Panc1 (cell line): Measurements from ENCODE around the gene ZC3H18. TPM values are rescaled to one million over a fixed set of nuclear protein-coding genes. Genes with fewer than 3 reads are reported as not detected.

Experiments used
- ATAC-seq: fragments of 200-7000 bp; cut with Tn5 transposase; 2 replicates; pipeline ENCODE4 v1.9.1; 2020; ENCODE audit warnings: mild to moderate bottlenecking, moderate library complexity
- BruUV-seq: library from RNA; stranded (reverse); fragments of 400-500 nt; replicated peaks from 2 replicates; lab custom pipeline; 2021; lab: Mats Ljungman, UMichigan
- CTCF ChIA-PET: fragments of 300-600 bp; sonication (Branson Sonifier 250); formaldehyde crosslinking; loops from one replicate; lab custom pipeline; 2022; ENCODE audit warnings: antibody characterized with exemption; lab: Charles Lee
- POLR2A ChIA-PET: fragments of 300-600 bp; sonication (Branson Sonifier 250); formaldehyde crosslinking; loops from one replicate; lab custom pipeline; 2022; ENCODE audit warnings: antibody characterized with exemption; lab: Charles Lee
- DNase-seq: peaks from one replicate; pipeline ENCODE4 v3.0.0-alpha.2; 2010; ENCODE audit warnings: low read depth, low spot score
- H3K27ac ChIP-seq: 2 replicates; pipeline ENCODE4 v1.5.1; 2011; ENCODE audit warnings: mild to moderate bottlenecking, low read length, inconsistent platforms
- H3K27me3 ChIP-seq: fragments of 200-500 bp; sonication (Bioruptor generic); 2 replicates; pipeline ENCODE4 v1.6.0; 2014; ENCODE audit warnings: low read length, inconsistent platforms; ENCODE audit not compliant: control insufficient read depth, insufficient read depth
- H3K36me3 ChIP-seq: fragments of 200-500 bp; sonication (Bioruptor generic); 2 replicates; pipeline ENCODE4 v1.5.1; 2014; ENCODE audit warnings: inconsistent platforms, mild to moderate bottlenecking, low read length, moderate library complexity; ENCODE audit not compliant: control insufficient read depth, insufficient read depth
- H3K4me1 ChIP-seq: 2 replicates; pipeline ENCODE4 v1.5.1; 2011; ENCODE audit warnings: inconsistent platforms, mild to moderate bottlenecking, low read length, moderate library complexity; ENCODE audit not compliant: control insufficient read depth, insufficient read depth
- H3K4me3 ChIP-seq, 2 experiments: 2 replicates each; pipeline ENCODE4 v1.5.1; 2011 to 2012; ENCODE audit warnings: low read depth in 2 of 2, low read length in 2 of 2, mild to moderate bottlenecking in 2 of 2, inconsistent platforms in 1 of 2, moderate library complexity in 1 of 2
- H3K9me3 ChIP-seq: fragments of 200-500 bp; sonication (Bioruptor generic); 2 replicates; pipeline ENCODE4 v1.5.1; 2014; ENCODE audit warnings: low read depth, mild to moderate bottlenecking, inconsistent platforms, low read length, moderate library complexity; ENCODE audit not compliant: control insufficient read depth, insufficient read depth
- POLR2AphosphoS5 ChIP-seq: IDR thresholded peaks from 2 replicates; pipeline ENCODE4 v1.6.1; 2012; ENCODE audit warnings: mild to moderate bottlenecking, low read depth, low read length, moderate library complexity
- SIN3A ChIP-seq: IDR thresholded peaks from 2 replicates; pipeline ENCODE4 v1.6.1; 2012; ENCODE audit warnings: low read depth, mild to moderate bottlenecking, low read length, moderate library complexity, borderline replicate concordance; ENCODE audit not compliant: insufficient read depth
- TCF7L2 ChIP-seq: IDR thresholded peaks from 2 replicates; pipeline ENCODE4 v1.6.1; 2011; ENCODE audit warnings: mild to moderate bottlenecking, low read depth, low read length, inconsistent platforms
- in situ Hi-C: cut with HindIII; loops from 2 replicates; pipeline ENCODE4 v1.10.0; 2016; ENCODE audit warnings: low sequenced_read_pairs, low pct_unique_long_range_greater_than_20kb
- intact Hi-C: fragments of 100-400 bp; cut with micrococcal nuclease; formaldehyde crosslinking; loops from one replicate; pipeline ENCODE4 v1.10.0; 2022; ENCODE audit not compliant: unreplicated experiment
- total RNA-seq: library from RNA; stranded (reverse); gene quantifications from one replicate; pipeline ENCODE4 v1.2.1, GENCODE V29; 2021; ENCODE audit not compliant: unreplicated experiment
- TF ChIP-seq, protein P1 (sequence below), 2 experiments: IDR thresholded peaks; 2 replicates each; pipeline ENCODE4 v1.6.1; 2011 to 2012; ENCODE audit warnings: low read depth in 2 of 2, control low read depth in 1 of 2, low read length in 1 of 2, mild to moderate bottlenecking in 1 of 2, moderate library complexity in 1 of 2; ENCODE audit not compliant: insufficient read depth in 1 of 2
- TF ChIP-seq, protein P2 (sequence below): fragments of 450-650 bp; IDR thresholded peaks from 2 replicates; pipeline ENCODE4 v1.5.1; 2017; ENCODE audit warnings: mild to moderate bottlenecking

ZC3H18 gene
- total RNA-seq, 1 experiment from 2014 or later = 45.9 TPM

DNA sequence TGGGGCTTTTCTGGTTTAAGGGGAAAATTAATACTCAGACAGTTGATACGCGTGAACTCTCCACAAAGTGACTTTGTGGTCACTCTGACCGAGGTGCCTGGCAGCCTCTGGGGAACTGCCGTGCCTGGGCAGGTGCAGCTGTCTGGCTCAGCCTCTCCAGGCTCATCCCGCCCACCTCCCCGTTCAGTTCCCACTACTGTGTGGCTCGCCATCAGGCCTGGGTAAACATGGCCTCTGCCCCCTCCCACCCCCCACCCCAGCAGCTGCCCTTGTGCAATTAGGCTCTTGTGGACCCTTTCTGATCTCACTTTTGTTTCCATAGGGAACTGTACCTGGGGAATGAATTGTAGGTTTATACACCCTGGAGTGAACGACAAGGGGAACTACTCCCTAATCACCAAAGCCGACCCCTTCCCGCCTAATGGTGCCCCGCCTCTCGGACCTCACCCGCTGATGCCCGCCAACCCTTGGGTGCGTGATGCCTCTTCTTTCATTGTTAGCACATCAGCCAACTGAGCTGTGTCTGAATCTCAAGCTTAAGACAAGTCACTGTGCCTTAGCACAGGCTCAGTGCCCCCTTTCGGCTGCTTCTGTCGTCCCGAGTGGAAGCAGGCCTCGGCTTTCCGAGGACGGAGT lies 27.8 kb downstream of the ZC3H18 start:
- H3K27me3 ChIP-seq = no peaks in the 10 kb centered on the region
- H3K4me1 ChIP-seq = no peaks in the 10 kb centered on the region
- intact Hi-C loops = no loop called here
- H3K4me3 ChIP-seq = no peak overlapping the region
- H3K9me3 ChIP-seq = no peaks in the 10 kb centered on the region
- no TSS peak for BruUV-seq
- in situ Hi-C loops = no loop called here
- H3K36me3 ChIP-seq = peaks cover 2% of the 10 kb centered on the region; the same call in 1 of the 2 replicates
- ATAC-seq (no peak), DNase-seq (no peak)
- no peak for TF ChIP-seq TCF7L2
- TF ChIP-seq, protein P1, sequence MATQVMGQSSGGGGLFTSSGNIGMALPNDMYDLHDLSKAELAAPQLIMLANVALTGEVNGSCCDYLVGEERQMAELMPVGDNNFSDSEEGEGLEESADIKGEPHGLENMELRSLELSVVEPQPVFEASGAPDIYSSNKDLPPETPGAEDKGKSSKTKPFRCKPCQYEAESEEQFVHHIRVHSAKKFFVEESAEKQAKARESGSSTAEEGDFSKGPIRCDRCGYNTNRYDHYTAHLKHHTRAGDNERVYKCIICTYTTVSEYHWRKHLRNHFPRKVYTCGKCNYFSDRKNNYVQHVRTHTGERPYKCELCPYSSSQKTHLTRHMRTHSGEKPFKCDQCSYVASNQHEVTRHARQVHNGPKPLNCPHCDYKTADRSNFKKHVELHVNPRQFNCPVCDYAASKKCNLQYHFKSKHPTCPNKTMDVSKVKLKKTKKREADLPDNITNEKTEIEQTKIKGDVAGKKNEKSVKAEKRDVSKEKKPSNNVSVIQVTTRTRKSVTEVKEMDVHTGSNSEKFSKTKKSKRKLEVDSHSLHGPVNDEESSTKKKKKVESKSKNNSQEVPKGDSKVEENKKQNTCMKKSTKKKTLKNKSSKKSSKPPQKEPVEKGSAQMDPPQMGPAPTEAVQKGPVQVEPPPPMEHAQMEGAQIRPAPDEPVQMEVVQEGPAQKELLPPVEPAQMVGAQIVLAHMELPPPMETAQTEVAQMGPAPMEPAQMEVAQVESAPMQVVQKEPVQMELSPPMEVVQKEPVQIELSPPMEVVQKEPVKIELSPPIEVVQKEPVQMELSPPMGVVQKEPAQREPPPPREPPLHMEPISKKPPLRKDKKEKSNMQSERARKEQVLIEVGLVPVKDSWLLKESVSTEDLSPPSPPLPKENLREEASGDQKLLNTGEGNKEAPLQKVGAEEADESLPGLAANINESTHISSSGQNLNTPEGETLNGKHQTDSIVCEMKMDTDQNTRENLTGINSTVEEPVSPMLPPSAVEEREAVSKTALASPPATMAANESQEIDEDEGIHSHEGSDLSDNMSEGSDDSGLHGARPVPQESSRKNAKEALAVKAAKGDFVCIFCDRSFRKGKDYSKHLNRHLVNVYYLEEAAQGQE (IDR thresholded peaks at IDR 0.05; ENCODE audit: insufficient read depth in 1 of 2, low read depth in 2 of 2, low read length in 1 of 2) = no peak
- TF ChIP-seq SIN3A = no peak
- TF ChIP-seq, protein P2, sequence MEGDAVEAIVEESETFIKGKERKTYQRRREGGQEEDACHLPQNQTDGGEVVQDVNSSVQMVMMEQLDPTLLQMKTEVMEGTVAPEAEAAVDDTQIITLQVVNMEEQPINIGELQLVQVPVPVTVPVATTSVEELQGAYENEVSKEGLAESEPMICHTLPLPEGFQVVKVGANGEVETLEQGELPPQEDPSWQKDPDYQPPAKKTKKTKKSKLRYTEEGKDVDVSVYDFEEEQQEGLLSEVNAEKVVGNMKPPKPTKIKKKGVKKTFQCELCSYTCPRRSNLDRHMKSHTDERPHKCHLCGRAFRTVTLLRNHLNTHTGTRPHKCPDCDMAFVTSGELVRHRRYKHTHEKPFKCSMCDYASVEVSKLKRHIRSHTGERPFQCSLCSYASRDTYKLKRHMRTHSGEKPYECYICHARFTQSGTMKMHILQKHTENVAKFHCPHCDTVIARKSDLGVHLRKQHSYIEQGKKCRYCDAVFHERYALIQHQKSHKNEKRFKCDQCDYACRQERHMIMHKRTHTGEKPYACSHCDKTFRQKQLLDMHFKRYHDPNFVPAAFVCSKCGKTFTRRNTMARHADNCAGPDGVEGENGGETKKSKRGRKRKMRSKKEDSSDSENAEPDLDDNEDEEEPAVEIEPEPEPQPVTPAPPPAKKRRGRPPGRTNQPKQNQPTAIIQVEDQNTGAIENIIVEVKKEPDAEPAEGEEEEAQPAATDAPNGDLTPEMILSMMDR = no peak
- no peak for TF ChIP-seq POLR2AphosphoS5
- ChIA-PET CTCF (no interaction called here), POLR2A (no interaction called here)
- no peak overlapping the region for H3K27ac ChIP-seq

DNA sequence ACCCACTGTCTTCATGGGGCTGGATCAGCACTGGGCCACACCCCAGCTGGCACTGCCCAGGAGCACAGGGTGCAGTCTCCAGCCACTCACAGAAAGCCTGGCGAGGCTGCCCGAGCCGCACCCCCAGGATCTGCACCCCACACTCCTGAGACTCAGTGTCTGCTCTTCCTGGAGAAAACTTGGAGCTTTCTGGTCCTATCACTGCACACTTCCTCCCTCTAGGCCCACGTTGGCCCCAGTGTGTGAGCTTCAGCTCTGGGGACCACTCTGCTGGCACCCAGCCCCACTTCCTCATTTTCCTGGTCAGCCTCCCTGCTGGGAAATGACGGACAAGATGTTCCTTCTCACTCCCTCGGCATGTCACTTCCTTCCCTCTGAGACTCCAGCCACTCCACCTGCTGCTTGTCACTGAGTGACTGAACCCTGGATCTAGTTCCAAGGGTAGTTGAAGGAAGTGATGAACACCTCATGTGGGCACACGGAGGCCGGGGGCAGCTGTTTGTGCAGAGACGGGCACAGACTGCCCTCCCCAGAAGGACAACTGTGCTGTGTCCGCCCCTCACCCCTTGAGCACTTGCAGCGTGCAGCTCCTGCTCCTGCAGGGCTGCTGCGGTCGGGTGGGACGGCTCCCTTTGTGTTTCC lies 29.0 kb downstream of the ZC3H18 start:
- TF ChIP-seq TCF7L2 = no peak
- TF ChIP-seq, protein P2 = no peak
- no TSS peak for BruUV-seq
- no peaks in the 10 kb centered on the region for H3K9me3 ChIP-seq
- no peaks in the 10 kb centered on the region for H3K4me1 ChIP-seq
- intact Hi-C loops (no loop called here), in situ Hi-C loops (no loop called here)
- ChIA-PET POLR2A (interaction anchor here (0.6 kb wide), 1 partner anchor 641 kb away, joined by 4 read pairs; no protein-coding TSS in a partner anchor), CTCF (no interaction called here)
- no peak overlapping the region for H3K4me3 ChIP-seq
- H3K36me3 ChIP-seq = peaks cover 2% of the 10 kb centered on the region; the same call in 1 of the 2 replicates
- no peak for ATAC-seq
- no peaks in the 10 kb centered on the region for H3K27me3 ChIP-seq
- DNase-seq = no peak
- H3K27ac ChIP-seq = no peak overlapping the region
